Measurements from ENCODE around the gene CDC42BPG.
"Not testable (repeated sequence)": the region's sequence is repeated elsewhere in the genome, so short reads cannot be mapped to it uniquely, and the experiment has no call there.

Gene CDC42BPG

DNA sequence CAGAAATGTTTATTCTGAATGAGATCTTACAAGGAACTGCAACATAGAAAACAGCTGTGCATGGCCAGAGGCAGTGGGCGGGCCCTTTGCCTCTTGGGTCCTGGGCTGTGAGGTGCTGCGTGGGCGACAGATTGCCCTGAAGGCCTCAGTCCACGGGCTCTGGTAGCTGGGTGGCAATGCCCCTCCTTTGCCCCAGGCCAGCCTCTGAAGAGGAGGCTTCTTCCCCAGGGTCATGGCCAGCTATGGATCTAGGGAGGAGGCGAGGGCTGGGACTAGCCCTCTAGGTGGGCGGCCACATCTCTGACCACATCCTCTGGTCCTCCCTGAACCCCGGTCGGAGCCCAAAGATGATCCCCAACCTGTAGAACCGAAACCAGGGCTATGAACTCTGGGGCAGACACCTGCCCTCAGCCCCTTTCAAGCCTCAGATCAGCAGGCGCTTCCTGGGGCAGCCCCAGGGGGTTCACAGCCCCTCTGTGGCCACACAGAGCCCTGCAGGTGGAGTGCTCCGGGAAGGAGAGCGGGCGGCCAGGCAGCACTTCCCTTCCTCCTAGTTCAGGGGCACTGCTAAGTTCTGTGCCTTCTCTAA, 6.6 kb upstream of the CDC42BPG start:
- H3K9me3 ChIP-seq (ENCODE audit: control insufficient read depth, insufficient read depth, low read length), result no peaks in the 10 kb centered on the region
- peaks cover 7% of the 10 kb centered on the region for H3K4me1 ChIP-seq (ENCODE audit: control insufficient read depth, insufficient read depth, low read length)
- H3K9ac ChIP-seq (ENCODE audit: low read depth, low read length), result no peak overlapping the region
- no peak overlapping the region for H3K4me3 ChIP-seq (ENCODE audit: low read depth, low read length)
- no peaks in the 10 kb centered on the region for H3K27me3 ChIP-seq (ENCODE audit: control insufficient read depth, insufficient read depth, low read length)
- peaks cover 9% of the 10 kb centered on the region for H3K36me3 ChIP-seq (ENCODE audit: control insufficient read depth, insufficient read depth, low read length)

DNA sequence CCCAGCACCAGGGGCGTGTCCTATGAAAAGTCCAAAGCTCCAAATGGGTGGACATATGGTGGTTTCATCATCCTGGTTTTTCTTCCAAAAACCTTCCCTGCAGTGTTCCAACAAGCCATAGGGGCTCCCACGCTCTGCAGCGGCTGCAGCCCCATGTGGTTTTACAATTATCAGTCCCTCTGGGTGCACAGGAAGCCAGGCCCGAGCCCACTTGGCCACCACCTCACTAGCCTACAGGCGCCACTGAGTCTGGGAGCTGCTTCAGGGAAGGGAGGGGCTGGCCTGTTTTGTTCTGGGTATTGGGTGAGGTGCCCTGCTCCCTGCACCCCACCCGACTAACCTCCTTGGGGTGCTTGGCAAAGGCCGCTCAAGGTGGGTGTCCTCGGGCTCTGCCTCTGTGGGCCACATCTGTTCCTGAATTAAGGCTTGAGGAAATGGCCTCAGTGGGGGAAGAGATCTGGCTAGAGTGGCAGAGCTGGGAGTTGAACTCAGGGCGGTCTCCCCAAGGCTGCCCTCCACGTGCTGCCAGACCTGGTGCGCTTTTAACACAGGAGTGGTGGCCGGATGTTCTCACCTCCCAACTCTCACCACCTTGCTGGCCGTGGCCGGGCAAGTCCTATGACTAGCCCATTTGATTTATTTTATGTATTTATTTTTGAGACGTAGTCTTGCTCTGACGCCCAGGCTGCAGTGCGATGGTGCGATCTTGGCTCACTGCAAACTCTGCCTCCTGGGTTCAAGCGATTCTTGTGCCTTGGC, 5.3 kb upstream of the CDC42BPG start:
- Histone ChIP-seq H3K4me1 (ENCODE audit: control insufficient read depth, insufficient read depth, low read length) (peaks cover 7% of the 10 kb centered on the region), H3K4me3 (ENCODE audit: low read depth, low read length) (no peak overlapping the region)

DNA sequence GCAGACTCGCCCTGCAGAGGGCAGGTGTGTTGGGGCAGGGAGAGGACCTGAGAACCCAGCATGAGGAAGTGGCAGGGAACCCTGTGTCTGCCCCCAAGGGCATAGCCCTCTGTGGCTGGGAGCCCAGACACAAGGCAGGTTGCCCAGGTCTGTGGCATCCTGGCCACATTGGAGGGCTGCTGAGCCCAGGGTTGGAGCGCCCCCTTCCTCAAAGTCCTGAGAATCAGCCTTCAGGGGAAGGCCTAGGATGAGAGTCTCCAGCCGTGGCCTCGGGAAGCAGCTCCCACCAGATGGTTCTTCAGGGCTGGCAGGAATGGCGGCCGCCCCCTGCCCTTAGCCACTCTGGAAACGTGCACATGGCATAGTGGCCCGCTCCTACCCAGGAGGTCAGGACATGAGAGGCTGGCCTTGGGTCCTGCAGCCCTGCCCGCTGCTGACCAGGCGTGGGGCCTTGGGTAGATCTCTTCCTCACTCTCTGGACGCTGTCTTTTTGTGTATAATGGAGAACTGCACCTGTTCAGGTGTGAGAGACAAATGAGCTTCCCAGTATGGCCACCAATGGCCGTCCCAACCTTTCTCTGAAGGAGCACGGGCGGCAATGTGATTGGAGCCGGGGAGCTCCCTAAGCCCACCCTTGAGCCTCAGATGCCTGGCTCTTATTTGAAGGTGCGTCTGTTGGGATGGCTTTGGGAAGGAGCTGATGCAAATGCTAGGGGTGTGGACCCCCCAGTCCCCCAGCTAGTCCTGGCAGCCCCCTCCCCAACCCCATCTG, 4.6 kb upstream of the CDC42BPG start:
- no peaks in the 10 kb centered on the region for H3K27me3 ChIP-seq (ENCODE audit: control insufficient read depth, insufficient read depth, low read length)
- peaks cover 4% of the 10 kb centered on the region for H3K36me3 ChIP-seq (ENCODE audit: control insufficient read depth, insufficient read depth, low read length)
- H3K4me3 ChIP-seq (ENCODE audit: low read depth, low read length), result no peak overlapping the region
- H3K9ac ChIP-seq (ENCODE audit: low read depth, low read length), result no peak overlapping the region
- H3K4me1 ChIP-seq (ENCODE audit: control insufficient read depth, insufficient read depth, low read length), result peaks cover 7% of the 10 kb centered on the region
- H3K9me3 ChIP-seq (ENCODE audit: control insufficient read depth, insufficient read depth, low read length), result no peaks in the 10 kb centered on the region

More for the DNA sequence above, 5.3 kb upstream of the CDC42BPG start:
- no peaks in the 10 kb centered on the region for H3K9me3 ChIP-seq (ENCODE audit: control insufficient read depth, insufficient read depth, low read length)
- H3K9ac ChIP-seq (ENCODE audit: low read depth, low read length), result no peak overlapping the region
- H3K27me3 ChIP-seq (ENCODE audit: control insufficient read depth, insufficient read depth, low read length), result no peaks in the 10 kb centered on the region
- peaks cover 9% of the 10 kb centered on the region for H3K36me3 ChIP-seq (ENCODE audit: control insufficient read depth, insufficient read depth, low read length)

DNA sequence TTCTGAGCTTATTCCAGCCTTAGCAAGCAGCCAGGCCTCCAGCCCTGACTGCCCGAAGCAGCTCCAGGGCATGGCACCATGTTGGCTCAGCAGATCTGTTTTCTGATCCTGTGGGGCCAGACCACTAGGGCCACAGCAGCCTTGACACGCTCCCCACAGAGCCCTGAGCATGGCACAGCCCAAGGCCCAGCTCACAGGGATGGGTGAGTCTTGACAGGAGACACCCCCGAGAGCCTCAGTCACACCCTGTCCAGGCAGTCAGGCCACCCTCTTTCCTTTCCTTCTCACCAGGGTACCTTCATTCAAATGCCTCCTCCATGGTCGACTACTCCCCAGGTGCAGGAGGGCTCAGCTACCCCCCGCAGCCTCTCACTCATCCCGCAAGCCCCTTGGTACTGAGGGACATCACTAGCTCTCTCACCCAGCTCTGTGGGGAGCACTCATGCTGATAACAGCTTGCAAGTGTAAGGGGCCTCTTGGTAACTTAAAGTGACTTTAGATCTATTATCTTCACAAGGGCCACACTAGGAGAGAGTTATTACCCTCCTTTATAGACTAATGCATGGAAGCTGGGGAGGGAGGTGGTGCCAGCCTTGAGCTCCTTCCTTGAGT, 3.9 kb upstream of the CDC42BPG start:
- Histone ChIP-seq H3K4me1 (ENCODE audit: control insufficient read depth, insufficient read depth, low read length) (peaks cover 7% of the 10 kb centered on the region), H3K9me3 (ENCODE audit: control insufficient read depth, insufficient read depth, low read length) (no peaks in the 10 kb centered on the region), H3K27me3 (ENCODE audit: control insufficient read depth, insufficient read depth, low read length) (no peaks in the 10 kb centered on the region), H3K9ac (ENCODE audit: low read depth, low read length) (no peak overlapping the region), H3K4me3 (ENCODE audit: low read depth, low read length) (no peak overlapping the region), H3K36me3 (ENCODE audit: control insufficient read depth, insufficient read depth, low read length) (no peaks in the 10 kb centered on the region)

DNA sequence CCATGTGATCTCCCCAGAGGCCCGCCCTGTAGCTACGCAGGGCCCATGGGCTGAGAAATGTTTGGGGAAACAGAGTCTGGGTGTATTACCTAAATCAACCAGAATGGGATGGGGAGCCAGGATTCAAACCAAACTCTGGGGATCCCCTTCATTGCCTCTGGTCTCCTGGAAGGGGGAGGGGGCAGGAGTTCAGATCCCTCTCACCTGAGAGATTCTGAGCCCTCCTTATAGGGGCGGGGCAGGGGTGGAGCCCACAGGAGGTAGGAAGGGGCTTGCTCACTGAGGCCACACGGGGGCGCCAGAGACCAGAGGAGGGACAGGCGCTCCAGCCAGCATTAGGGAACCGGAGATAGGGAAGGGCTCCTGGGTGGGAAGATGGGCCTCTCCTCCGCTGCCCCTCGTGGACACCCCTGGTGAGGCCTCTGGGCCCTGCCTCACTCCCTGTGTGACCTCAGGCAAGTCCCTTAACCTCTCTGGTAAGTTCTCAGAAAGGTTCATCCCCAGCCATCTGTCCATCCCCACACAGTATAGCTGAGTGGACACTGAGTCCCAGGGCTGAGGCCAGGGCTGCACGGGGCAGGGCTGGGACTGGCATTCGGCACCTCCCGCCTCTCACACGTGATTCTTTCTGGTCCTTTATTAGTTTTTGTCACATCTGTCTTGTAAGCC, 2.7 kb upstream of the CDC42BPG start:
- Histone ChIP-seq H3K36me3 (ENCODE audit: control insufficient read depth, insufficient read depth, low read length) (no peaks in the 10 kb centered on the region), H3K27me3 (ENCODE audit: control insufficient read depth, insufficient read depth, low read length) (no peaks in the 10 kb centered on the region), H3K4me3 (ENCODE audit: low read depth, low read length) (no peak overlapping the region), H3K9me3 (ENCODE audit: control insufficient read depth, insufficient read depth, low read length) (no peaks in the 10 kb centered on the region), H3K4me1 (ENCODE audit: control insufficient read depth, insufficient read depth, low read length) (peaks cover 12% of the 10 kb centered on the region), H3K9ac (ENCODE audit: low read depth, low read length) (no peak overlapping the region)

DNA sequence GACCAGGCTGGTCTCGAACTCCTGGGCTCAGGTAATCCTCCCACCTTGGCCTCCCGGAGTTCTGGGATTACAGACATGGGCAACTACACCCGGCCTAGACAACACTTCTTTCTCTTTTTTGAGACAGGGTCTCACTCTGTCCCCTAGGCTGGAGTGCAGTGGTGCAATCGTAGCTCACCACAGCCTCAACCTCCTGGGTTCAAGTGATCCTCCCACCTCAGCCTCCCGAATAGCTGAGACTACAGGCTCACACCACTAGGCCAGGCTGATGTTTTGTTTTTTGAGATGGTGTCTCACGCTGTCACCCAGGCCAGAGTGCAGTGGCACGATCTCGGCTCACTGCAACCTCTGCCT, 1.3 kb upstream of the CDC42BPG start:
- H3K9ac ChIP-seq (ENCODE audit: low read depth, low read length); H3K9me3 ChIP-seq (ENCODE audit: control insufficient read depth, insufficient read depth, low read length); H3K36me3 ChIP-seq (ENCODE audit: control insufficient read depth, insufficient read depth, low read length); H3K27me3 ChIP-seq (ENCODE audit: control insufficient read depth, insufficient read depth, low read length); H3K4me1 ChIP-seq (ENCODE audit: control insufficient read depth, insufficient read depth, low read length); H3K4me3 ChIP-seq (ENCODE audit: low read depth, low read length): not testable (repeated sequence)

DNA sequence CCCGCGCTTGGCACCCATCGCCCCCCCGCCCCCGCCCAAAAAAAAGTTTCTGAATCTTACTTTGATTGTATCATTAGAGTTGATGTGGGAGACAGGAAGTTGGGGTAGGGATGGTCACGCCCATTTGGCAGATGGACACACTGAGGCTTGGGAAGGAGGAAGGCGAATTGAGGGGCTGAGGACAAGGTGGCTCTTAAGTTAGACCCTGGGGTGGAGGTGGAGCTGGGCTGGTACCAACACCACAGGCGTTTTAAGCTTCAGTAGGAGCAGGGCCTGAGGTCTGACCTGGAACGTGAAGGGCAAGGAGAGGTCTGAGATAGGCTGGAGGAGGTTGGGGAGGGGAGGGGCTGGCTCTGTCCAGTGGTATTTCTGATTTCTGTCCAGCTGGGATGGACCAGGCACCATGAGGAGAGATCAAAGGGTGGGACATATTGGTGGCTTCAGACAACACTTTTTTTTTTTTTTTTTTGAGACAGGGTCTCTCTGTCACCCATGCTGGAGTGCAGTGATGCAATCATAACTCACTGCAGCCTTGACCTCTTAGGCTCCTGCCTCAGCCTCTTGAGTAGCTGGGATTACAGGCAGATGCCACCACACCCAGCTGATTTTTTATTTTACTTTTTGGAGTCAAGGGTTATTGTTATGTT, 799 bp upstream of the CDC42BPG start:
- Histone ChIP-seq H3K9me3 (ENCODE audit: control insufficient read depth, insufficient read depth, low read length) (no peaks in the 10 kb centered on the region), H3K4me3 (ENCODE audit: low read depth, low read length) (peak overlapping the region; percentile 61), H3K4me1 (ENCODE audit: control insufficient read depth, insufficient read depth, low read length) (peaks cover 8% of the 10 kb centered on the region), H3K9ac (ENCODE audit: low read depth, low read length) (no peak overlapping the region), H3K27me3 (ENCODE audit: control insufficient read depth, insufficient read depth, low read length) (no peaks in the 10 kb centered on the region), H3K36me3 (ENCODE audit: control insufficient read depth, insufficient read depth, low read length) (peaks cover 3% of the 10 kb centered on the region)

DNA sequence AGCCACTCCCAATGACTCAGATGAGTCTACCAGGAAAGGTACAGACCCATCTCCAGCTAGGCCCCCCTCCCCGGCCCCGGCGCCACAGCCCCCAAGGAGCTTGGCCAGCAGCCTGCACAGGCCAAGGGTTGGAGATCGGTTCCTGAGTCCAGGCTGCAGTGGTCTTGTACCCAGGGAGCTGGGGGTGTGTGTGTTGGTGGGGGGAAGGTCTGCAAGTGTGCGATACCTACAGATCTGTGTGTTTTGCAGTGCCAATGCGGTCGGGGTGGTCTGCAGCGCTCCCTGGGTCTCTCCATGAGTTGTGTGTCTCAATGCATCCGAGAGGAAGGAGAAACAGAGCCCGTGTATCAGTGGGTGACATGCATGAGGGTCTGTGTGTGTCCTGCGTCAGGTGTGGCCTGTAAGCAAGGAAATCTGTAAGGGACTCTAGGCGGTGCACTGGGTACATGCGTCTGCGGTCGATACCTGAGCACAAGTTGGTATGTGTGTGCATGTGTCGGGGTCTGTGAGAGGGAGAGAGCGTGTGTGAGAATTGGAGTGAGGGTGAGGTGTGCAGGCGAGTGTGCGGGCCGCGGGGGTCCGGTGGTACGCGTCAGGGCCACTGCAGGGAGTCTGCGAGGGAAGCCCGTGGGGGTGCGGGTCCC, 645 bp downstream of the CDC42BPG start:
- H3K9me3 ChIP-seq (ENCODE audit: control insufficient read depth, insufficient read depth, low read length), result no peaks in the 10 kb centered on the region
- peak overlapping the region; percentile 85 for H3K4me3 ChIP-seq (ENCODE audit: low read depth, low read length)
- no peaks in the 10 kb centered on the region for H3K27me3 ChIP-seq (ENCODE audit: control insufficient read depth, insufficient read depth, low read length)
- H3K4me1 ChIP-seq (ENCODE audit: control insufficient read depth, insufficient read depth, low read length), result peaks cover 8% of the 10 kb centered on the region
- H3K9ac ChIP-seq (ENCODE audit: low read depth, low read length), result peak overlapping the region; percentile 65
- H3K36me3 ChIP-seq (ENCODE audit: control insufficient read depth, insufficient read depth, low read length), result peaks cover 17% of the 10 kb centered on the region

DNA sequence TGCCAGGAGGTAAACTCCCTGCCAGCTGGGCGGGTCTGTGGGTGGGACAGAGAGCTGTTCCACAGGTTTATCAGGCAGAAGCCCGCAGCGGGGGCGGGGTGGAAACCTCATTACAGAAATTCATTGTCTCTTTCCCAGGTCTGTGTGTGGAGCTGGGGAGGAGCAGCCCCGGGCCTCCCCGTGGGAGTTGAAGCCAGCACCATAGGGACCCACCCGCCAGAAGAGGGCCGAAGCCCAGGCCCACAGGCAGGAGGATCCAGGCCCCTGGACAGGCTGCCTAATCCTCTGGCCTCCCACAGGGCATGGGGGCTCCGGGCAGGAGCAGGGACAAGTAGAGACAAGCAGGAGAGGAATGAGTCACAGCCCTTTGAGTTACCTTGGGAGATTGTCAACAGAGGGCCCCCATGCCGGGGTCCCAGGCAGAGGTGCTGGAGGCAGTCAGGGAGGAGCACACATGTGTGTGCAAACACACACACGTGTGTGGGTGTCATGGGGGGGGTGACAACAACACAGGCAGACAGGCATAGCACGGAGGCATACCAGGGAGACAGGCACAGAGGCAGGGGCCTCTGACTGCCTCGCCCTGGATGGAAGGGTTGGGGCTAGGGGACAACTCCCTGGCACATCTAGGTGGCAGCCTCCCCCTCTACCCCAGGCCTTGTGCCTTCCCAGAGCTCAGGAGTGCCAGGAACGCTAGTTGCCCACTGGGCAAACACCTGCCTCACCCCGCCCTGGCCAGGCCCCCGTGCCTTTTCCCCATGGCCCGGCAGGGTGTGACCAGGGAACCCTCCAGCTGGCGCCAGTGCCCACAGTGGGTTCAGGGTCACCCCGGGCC, 1.4 kb downstream of the CDC42BPG start:
- Histone ChIP-seq H3K9me3 (ENCODE audit: control insufficient read depth, insufficient read depth, low read length) (no peaks in the 10 kb centered on the region), H3K4me1 (ENCODE audit: control insufficient read depth, insufficient read depth, low read length) (peaks cover 8% of the 10 kb centered on the region), H3K4me3 (ENCODE audit: low read depth, low read length) (peak overlapping the region; percentile 85), H3K27me3 (ENCODE audit: control insufficient read depth, insufficient read depth, low read length) (no peaks in the 10 kb centered on the region), H3K9ac (ENCODE audit: low read depth, low read length) (peak overlapping the region; percentile 47), H3K36me3 (ENCODE audit: control insufficient read depth, insufficient read depth, low read length) (peaks cover 24% of the 10 kb centered on the region)

DNA sequence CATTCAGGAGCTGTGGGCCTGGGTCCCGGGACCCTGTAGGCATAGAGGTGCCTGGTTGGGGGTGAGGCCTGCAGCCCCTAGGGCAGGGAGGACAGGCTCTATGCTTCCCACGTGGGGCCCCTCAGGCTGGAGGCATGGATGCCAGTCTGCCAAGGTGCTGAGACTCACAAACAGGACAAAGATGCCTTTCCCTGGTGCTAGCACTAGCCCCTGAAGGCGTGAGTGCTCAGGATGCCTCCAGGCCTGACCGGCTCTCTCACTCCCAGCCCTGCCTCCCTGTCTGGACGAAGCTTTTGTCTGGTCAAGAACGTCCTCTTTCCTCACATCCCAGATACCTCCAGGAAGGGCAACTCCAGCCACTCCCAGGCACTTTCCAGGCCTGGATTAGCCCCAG, 2.1 kb downstream of the CDC42BPG start:
- Histone ChIP-seq H3K36me3 (ENCODE audit: control insufficient read depth, insufficient read depth, low read length) (peaks cover 29% of the 10 kb centered on the region), H3K27me3 (ENCODE audit: control insufficient read depth, insufficient read depth, low read length) (no peaks in the 10 kb centered on the region), H3K9ac (ENCODE audit: low read depth, low read length) (peak overlapping the region; percentile 41), H3K9me3 (ENCODE audit: control insufficient read depth, insufficient read depth, low read length) (no peaks in the 10 kb centered on the region), H3K4me1 (ENCODE audit: control insufficient read depth, insufficient read depth, low read length) (peaks cover 8% of the 10 kb centered on the region), H3K4me3 (ENCODE audit: low read depth, low read length) (no peak overlapping the region)

Measured in iPS-15b (cell line).